ENCODE measurements around the gene STT3B.

STT3B gene

DNA sequence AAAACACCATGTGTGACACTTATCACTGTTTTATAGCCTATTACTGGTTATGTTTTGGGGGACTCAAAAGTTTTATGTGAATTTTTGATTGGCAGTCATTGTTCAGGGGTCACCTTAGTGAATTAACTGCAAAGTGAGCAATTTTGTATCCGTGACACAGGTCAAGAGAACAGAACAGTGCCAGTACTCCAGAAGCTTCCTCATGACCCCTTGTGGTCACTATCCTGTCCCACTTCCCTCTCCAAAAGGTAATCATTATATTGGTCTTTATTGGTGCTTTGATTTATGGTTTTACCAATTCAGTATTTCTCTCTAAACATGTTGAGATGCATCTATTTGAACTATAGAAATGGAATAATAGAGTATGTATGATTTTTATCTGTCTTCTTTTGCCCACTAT lies 107.1 kb downstream of the STT3B start:
- no peak overlapping the region for H3K4me3 ChIP-seq (ENCODE audit: insufficient read length, low read depth)
- no peak overlapping the region for H3K9ac ChIP-seq (ENCODE audit: insufficient read length, low read depth)
- H3K27me3 ChIP-seq (ENCODE audit: insufficient read depth, insufficient read length): no peaks in the 10 kb centered on the region
- TF ChIP-seq ZNF274 (IDR thresholded peaks at IDR 0.05; ENCODE audit: low read depth, low read length) (no peak), YY1 (IDR thresholded peaks at IDR 0.05; ENCODE audit: insufficient read depth, insufficient read length) (no peak), SUZ12 (IDR thresholded peaks at IDR 0.05; ENCODE audit: extremely low read depth, insufficient read depth, insufficient read length) (no peak)
- no peak for DNase-seq (ENCODE audit: low read depth, low spot score)
- H3K4me1 ChIP-seq (ENCODE audit: insufficient read depth, insufficient read length): no peaks in the 10 kb centered on the region
- peaks cover 7% of the 10 kb centered on the region for H3K36me3 ChIP-seq (ENCODE audit: insufficient read depth, insufficient read length, low read length)
- H3K9me3 ChIP-seq (ENCODE audit: insufficient read depth, low read length): no peaks in the 10 kb centered on the region

DNA sequence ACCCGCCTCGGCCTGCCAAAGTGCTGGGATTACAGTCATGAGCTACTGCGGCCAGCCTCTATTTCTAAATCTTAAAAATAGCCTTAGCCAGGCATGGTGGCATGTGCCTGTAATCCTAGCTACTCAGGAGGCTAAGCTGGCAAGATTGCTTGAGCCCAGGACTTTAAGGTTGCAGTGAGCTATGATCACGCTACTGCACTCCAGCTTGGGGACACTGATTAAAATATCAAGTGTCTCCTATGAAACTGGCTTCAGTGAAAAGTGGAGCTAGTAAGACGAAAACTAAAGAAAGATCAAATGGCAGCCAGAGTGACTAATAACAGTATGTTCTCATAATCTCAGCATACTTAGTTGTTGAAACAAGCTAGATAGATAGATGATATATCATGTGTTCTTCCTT lies 112.5 kb downstream of the STT3B start:
- H3K4me1 ChIP-seq (ENCODE audit: insufficient read depth, insufficient read length): no peaks in the 10 kb centered on the region
- peaks cover 19% of the 10 kb centered on the region; the same call in 1 of the 2 replicates for H3K9me3 ChIP-seq (ENCODE audit: insufficient read depth, low read length)
- H3K4me3 ChIP-seq (ENCODE audit: insufficient read length, low read depth): no peak overlapping the region
- no peak for DNase-seq (ENCODE audit: low read depth, low spot score)
- H3K9ac ChIP-seq (ENCODE audit: insufficient read length, low read depth): no peak overlapping the region
- TF ChIP-seq YY1 (IDR thresholded peaks at IDR 0.05; ENCODE audit: insufficient read depth, insufficient read length) (no peak), ZNF274 (IDR thresholded peaks at IDR 0.05; ENCODE audit: low read depth, low read length) (no peak), SUZ12 (IDR thresholded peaks at IDR 0.05; ENCODE audit: extremely low read depth, insufficient read depth, insufficient read length) (no peak)
- peaks cover 12% of the 10 kb centered on the region for H3K36me3 ChIP-seq (ENCODE audit: insufficient read depth, insufficient read length, low read length)
- no peaks in the 10 kb centered on the region for H3K27me3 ChIP-seq (ENCODE audit: insufficient read depth, insufficient read length)

DNA sequence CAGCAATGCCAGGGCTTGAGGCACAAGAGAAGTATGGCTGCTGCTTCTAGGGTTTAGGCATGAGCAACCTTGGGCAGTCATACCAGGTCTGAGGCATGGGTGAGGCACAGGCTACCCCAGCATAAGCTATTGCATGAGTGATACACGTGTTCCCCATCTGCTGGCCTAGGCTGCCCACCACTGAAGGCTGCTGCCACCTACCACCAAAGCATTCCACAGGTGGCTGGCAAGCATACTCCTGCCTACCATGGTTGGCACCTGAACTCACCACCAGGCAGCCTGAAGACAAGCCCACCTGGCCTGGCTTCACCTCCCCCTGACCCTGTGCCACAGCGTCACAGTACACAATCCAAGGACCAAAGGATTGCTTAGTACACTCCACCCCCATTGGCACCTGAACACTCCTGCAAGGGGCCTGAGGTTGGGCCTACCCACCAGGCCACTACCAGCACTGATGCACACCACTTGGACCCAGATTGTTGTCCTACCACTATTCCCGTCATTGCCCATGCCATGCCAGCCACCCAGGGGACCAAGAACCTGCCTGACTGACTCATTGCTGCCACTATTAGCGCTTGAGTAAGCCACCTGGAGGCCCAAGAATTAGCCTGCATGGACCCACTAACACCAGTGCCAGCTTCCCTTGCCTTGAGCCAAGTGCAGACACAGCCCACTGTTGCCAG lies 115.7 kb downstream of the STT3B start:
- Histone ChIP-seq H3K27me3 (ENCODE audit: insufficient read depth, insufficient read length) (no peaks in the 10 kb centered on the region), H3K9me3 (ENCODE audit: insufficient read depth, low read length) (peaks cover 19% of the 10 kb centered on the region; the same call in 1 of the 2 replicates), H3K4me3 (ENCODE audit: insufficient read length, low read depth) (no peak overlapping the region), H3K9ac (ENCODE audit: insufficient read length, low read depth) (no peak overlapping the region), H3K4me1 (ENCODE audit: insufficient read depth, insufficient read length) (no peaks in the 10 kb centered on the region), H3K36me3 (ENCODE audit: insufficient read depth, insufficient read length, low read length) (peaks cover 12% of the 10 kb centered on the region)
- no peak for TF ChIP-seq SUZ12 (IDR thresholded peaks at IDR 0.05; ENCODE audit: extremely low read depth, insufficient read depth, insufficient read length)
- no peak for TF ChIP-seq YY1 (IDR thresholded peaks at IDR 0.05; ENCODE audit: insufficient read depth, insufficient read length)
- TF ChIP-seq ZNF274 (IDR thresholded peaks at IDR 0.05; ENCODE audit: low read depth, low read length): no peak
- DNase-seq (ENCODE audit: low read depth, low spot score): no peak

- Histone ChIP-seq H3K27me3 (ENCODE audit: insufficient read depth, insufficient read length) (no peaks in the 10 kb centered on the region), H3K36me3 (ENCODE audit: insufficient read depth, insufficient read length, low read length) (peaks cover 12% of the 10 kb centered on the region), H3K9ac (ENCODE audit: insufficient read length, low read depth) (no peak overlapping the region), H3K9me3 (ENCODE audit: insufficient read depth, low read length) (peaks cover 37% of the 10 kb centered on the region), H3K4me3 (ENCODE audit: insufficient read length, low read depth) (no peak overlapping the region), H3K4me1 (ENCODE audit: insufficient read depth, insufficient read length) (no peaks in the 10 kb centered on the region)
- TF ChIP-seq YY1 (IDR thresholded peaks at IDR 0.05; ENCODE audit: insufficient read depth, insufficient read length) (no peak), SUZ12 (IDR thresholded peaks at IDR 0.05; ENCODE audit: extremely low read depth, insufficient read depth, insufficient read length) (no peak)
- no peak for DNase-seq (ENCODE audit: low read depth, low spot score)
Observed at GRCh38 chr3:31652296-31652695, 119.6 kb downstream of the STT3B start.

DNA sequence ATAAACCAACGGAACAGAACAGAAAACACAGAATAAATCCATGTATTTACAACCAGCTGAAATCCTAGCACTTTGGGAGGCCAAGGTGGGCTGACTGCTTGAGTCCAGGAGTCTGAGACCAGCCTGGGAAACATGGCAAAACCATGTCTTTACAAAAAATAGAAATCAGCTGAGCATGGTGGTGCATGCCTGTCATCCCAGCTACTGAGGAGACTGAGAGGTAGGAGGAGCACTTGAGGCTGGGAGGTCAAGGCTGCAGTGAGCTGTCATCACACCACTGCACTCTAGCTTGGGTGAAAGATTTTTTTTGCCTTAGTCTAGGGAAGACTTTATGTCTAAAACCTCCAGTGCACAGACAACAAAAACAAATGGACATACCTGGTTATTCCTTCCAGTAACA lies 120.7 kb downstream of the STT3B start:
- Histone ChIP-seq H3K9ac (ENCODE audit: insufficient read length, low read depth) (no peak overlapping the region), H3K9me3 (ENCODE audit: insufficient read depth, low read length) (peaks cover 30% of the 10 kb centered on the region), H3K4me3 (ENCODE audit: insufficient read length, low read depth) (no peak overlapping the region), H3K4me1 (ENCODE audit: insufficient read depth, insufficient read length) (no peaks in the 10 kb centered on the region), H3K36me3 (ENCODE audit: insufficient read depth, insufficient read length, low read length) (peaks cover 3% of the 10 kb centered on the region), H3K27me3 (ENCODE audit: insufficient read depth, insufficient read length) (no peaks in the 10 kb centered on the region)
- no peak for DNase-seq (ENCODE audit: low read depth, low spot score)
- no peak for TF ChIP-seq SUZ12 (IDR thresholded peaks at IDR 0.05; ENCODE audit: extremely low read depth, insufficient read depth, insufficient read length)
- no peak for TF ChIP-seq ZNF274 (IDR thresholded peaks at IDR 0.05; ENCODE audit: low read depth, low read length)
- no peak for TF ChIP-seq YY1 (IDR thresholded peaks at IDR 0.05; ENCODE audit: insufficient read depth, insufficient read length)

- TF ChIP-seq YY1 (IDR thresholded peaks at IDR 0.05; ENCODE audit: insufficient read depth, insufficient read length): no peak
- no peak for TF ChIP-seq SUZ12 (IDR thresholded peaks at IDR 0.05; ENCODE audit: extremely low read depth, insufficient read depth, insufficient read length)
- no peak for TF ChIP-seq ZNF274 (IDR thresholded peaks at IDR 0.05; ENCODE audit: low read depth, low read length)
- Histone ChIP-seq H3K9me3 (ENCODE audit: insufficient read depth, low read length) (peaks cover 17% of the 10 kb centered on the region; the same call in 1 of the 2 replicates), H3K9ac (ENCODE audit: insufficient read length, low read depth) (no peak overlapping the region), H3K36me3 (ENCODE audit: insufficient read depth, insufficient read length, low read length) (no peaks in the 10 kb centered on the region), H3K27me3 (ENCODE audit: insufficient read depth, insufficient read length) (no peaks in the 10 kb centered on the region), H3K4me3 (ENCODE audit: insufficient read length, low read depth) (no peak overlapping the region), H3K4me1 (ENCODE audit: insufficient read depth, insufficient read length) (no peaks in the 10 kb centered on the region)
- DNase-seq (ENCODE audit: low read depth, low spot score): no peak
Observed at GRCh38 chr3:31654998-31655397, 122.3 kb downstream of the STT3B start.

DNA sequence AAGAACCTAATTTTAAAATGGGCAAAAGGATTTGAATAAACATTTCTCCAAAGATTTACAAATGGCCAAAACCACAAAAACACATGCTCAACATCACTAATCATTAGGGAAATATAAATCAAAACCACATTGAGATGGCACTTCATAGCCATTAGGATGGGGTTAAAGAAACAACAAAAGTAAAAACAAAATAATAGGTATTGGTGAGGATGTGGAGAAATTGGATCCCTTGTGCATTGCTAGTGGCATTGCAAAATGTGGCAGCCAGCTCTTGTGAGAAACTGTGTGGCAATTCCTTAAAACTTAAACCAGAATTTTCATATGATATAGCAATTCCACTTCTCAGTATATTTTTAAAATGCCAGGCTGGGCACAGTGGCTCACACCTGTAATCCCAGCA lies 126.5 kb downstream of the STT3B start:
- Histone ChIP-seq H3K4me1 (ENCODE audit: insufficient read depth, insufficient read length) (no peaks in the 10 kb centered on the region), H3K4me3 (ENCODE audit: insufficient read length, low read depth) (no peak overlapping the region), H3K27me3 (ENCODE audit: insufficient read depth, insufficient read length) (no peaks in the 10 kb centered on the region), H3K36me3 (ENCODE audit: insufficient read depth, insufficient read length, low read length) (peaks cover 15% of the 10 kb centered on the region), H3K9me3 (ENCODE audit: insufficient read depth, low read length) (peaks cover 16% of the 10 kb centered on the region; the same call in 1 of the 2 replicates), H3K9ac (ENCODE audit: insufficient read length, low read depth) (no peak overlapping the region)
- TF ChIP-seq ZNF274 (IDR thresholded peaks at IDR 0.05; ENCODE audit: low read depth, low read length) (no peak), SUZ12 (IDR thresholded peaks at IDR 0.05; ENCODE audit: extremely low read depth, insufficient read depth, insufficient read length) (no peak), YY1 (IDR thresholded peaks at IDR 0.05; ENCODE audit: insufficient read depth, insufficient read length) (no peak)
- no peak for DNase-seq (ENCODE audit: low read depth, low spot score)

All from NT2/D1 (cell line).